NCI-H526 (cell line): ENCODE data around the gene CCDC88A.
A peak's percentile ranks its signal among the peaks of the same experiment; 100 is the strongest.
"Not testable (repeated sequence)": the region's sequence is repeated elsewhere in the genome, so short reads cannot be mapped to it uniquely, and the experiment has no call there.

Experiments used
- DNase-seq, 2 experiments: peaks; one replicate each; lab custom pipeline; 2025; lab: John Stamatoyannopoulos, UW

The CCDC88A gene

DNA sequence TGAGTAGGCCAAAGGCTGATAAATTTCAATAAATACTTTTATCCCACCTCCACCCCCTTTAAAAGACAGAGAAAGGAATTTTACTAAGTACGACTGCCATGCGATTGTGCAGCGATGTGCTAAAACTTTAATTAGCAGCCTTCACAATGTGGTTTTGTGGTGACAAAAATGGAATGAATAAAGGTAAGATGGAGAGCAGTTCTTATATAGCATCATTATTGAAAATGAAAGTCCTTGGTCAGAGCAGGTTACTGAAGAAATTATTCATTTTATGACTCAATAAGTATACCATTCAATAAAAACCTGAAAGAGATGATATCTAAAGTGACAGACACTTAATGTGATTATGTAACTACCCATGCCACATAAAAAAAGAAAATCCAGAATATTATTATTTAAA, 117.4 kb downstream of the CCDC88A start:
- DNase-seq: no peak

- DNase-seq: no peak
Measured at GRCh38 chr2:55301277-55301676, 118.4 kb downstream of the CCDC88A start.

- no peak for DNase-seq
Measured at GRCh38 chr2:55296393-55296792, 123.3 kb downstream of the CCDC88A start.

DNA sequence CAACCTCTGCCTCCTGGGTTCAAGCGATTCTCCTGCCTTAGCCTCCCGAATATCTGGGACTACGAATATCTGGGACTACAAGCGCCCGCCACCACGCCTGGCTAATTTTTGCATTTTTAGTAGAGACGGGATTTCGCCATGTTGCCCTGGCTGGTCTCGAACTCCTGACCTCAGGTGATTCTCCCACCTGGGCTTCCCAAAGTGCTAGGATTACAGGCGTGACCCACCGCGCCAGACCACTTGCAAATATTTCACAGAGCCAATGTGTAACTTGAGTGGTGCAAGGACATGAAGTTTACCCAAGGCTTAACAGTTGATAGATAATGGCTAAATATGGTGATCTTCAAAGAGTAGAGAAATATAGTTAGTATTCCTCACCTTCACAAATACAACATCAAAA, 136.6 kb downstream of the CCDC88A start:
- no peak for DNase-seq

GRCh38 chr2:55282110-55282917, 137.3 kb downstream of the CCDC88A start:
- peak; percentile 68 to 92 for DNase-seq

DNA sequence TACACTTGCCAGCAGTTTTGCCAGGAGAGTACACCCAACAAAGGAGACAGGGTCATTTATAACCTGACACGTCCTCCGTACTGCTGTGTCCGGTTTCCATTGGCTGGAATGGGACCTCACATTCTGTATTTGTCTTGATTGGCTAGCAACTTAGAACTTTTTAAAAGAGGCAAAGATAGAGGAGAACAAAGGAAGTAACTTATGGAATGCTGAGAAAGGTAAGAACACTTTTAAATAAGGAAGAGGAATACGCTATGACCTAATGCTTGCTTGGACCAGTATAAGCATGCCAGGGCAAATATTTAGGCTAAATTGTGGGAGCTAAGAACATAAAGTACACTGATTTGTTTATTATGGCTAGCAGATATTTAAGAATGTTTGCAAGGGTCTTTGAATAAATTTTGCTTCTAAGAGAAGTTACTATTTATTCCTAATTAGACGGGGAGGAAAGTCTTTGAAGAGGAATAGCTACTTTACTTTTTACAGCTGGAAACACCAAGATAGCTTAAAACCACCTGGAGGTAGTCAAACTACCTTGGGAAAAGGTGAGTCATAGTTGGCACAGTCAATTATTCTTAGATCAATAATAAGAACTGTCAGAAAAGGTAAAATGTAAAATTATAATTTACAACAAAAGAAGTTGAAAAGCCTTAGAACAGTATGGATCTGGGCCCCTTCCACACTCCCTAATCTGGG, 138.7 kb downstream of the CCDC88A start:
- not testable (repeated sequence) for DNase-seq

GRCh38 chr2:55279859-55280424, 139.7 kb downstream of the CCDC88A start:
- not testable (repeated sequence) for DNase-seq

DNA sequence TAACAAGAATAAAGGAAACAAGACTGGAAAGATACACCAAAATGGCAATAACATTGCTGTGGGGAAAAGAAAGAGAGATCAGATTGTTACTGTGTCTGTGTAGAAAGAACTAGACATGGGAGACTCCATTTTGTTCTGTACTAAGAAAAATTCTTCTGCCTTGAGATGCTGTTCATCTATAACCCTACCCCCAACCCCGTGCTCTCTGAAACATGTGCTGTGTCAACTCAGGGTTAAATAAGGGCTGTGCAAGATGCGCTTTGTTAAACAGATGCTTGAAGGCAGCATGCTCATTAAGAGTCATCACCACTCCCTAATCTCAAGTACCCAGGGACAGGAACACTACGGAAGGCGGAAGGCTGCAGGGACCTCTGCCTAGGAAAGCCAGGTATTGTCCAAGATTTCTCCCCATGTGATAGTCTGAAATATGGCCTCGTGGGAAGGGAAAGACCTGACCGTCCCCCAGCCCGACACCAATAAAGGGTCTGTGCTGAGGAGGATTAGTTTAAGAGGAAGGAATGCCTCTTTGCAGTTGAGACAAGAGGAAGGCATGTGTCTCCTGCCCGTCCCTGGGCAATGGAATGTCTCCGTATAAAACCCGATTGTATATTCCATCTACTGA, 140.3 kb downstream of the CCDC88A start:
- DNase-seq: not testable (repeated sequence)

- no peak for DNase-seq
Measured at GRCh38 chr2:55277310-55277709, 142.3 kb downstream of the CCDC88A start.

- not testable (repeated sequence) for DNase-seq
Measured at GRCh38 chr2:55274346-55274745, 145.3 kb downstream of the CCDC88A start.

DNA sequence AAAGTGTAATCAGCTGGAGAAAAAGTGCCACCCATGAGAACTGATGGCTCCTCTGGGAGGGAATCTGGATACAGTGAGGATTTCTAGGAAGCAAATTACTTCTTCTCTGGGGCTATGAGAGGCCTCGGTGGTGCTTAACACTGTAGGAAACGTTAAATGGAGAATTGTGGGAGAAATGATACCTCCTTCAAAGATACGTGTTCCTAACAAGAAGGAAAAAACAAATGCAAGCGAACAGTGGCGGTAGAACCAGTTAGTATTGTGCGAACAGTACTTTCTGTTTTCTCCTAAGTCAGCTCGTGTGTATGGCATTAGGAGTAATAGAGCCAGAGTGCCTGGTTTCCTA, 150.0 kb downstream of the CCDC88A start:
- peak in 1 of 2 experiments; percentile 37 for DNase-seq

DNA sequence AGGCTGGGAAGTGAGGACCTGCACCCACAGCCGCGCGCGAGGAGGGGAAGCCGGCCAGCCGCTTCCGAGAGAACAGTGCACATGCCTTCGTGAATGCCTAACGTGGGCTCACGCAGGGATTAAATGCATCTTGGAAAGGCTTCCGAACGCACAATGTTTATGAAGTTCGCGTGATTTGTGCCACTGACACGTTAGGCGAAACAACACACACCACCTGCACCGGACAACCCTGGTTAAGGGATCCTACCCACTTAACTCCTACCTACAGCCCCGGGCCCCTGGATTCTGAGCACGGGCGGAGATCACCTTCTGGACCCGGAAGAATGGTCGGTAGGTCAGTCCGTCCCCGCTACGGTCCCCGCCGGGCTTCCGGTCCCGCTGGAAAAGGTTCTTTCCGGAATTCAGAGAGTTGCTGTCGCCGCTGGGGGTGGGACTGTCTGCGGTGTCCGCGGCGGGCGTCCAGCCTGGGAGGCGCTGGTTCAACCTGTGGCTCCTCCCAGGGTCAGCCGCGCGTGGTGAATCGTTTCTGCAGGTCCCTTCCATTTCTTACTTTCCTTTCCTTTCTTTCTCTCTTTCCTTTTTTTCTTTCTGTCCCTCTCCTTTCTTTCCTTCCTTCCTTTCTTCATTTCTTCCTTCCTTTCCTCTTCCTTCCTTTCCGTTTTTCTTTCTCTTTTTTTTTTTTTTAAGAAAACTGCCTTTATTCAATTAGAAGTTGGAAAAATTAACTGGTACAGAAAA, 150.6 kb downstream of the CCDC88A start, which contains the start of gene MTIF2:
Gene MTIF2 (minus strand): TSS at position 325 of the 738 bp plus-strand sequence. CDS start 5,373 bp downstream, outside the sequence.
- DNase-seq: peak; percentile 91 to 97

GRCh38 chr2:55268288-55268906, 151.3 kb downstream of the CCDC88A start:
- peak in 1 of 2 experiments; percentile 56 for DNase-seq

DNA sequence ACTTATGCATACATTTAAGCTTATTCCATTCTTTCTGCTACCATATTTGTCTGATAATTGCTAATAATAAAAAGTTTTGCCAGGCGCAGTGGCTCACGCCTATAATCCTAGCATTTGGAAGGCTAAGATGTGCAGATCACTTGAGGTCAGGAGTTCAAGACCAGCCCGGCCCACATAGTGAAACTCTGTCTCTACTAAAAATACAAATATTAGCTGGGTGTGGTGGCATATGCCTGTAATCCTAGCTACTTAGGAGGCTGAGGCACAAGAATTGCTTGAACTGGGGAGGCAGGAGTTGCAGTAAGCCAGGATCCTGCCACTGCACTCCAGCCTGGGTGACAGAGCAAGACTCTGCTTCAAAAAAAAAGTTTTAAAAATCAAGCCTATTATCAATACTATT, 160.1 kb downstream of the CCDC88A start:
- DNase-seq: not testable (repeated sequence)

- no peak for DNase-seq
Measured at GRCh38 chr2:55252832-55253231, 166.8 kb downstream of the CCDC88A start.

DNA sequence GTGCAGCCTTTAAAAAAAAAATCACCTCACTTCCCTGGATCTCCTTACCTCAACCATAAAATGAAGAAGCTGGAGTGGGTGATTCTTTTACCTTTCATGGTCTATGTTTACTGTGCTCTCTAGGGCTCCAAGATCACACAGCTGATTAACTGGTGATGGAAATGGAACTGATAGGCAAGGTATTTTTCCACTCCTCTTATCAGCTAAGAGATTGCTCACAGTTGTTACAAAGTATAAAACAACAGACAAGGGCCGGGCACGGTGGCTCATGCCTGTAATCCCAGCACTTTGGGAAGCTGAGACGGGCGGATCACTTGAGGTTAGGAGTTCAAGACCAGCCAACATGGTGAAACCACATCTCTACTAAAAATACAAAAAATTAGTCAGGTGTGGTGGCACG, 172.6 kb downstream of the CCDC88A start:
- DNase-seq: no peak

- DNase-seq: no peak
Measured at GRCh38 chr2:55245411-55245810, 174.2 kb downstream of the CCDC88A start.

GRCh38 chr2:55242617-55243016, 177.0 kb downstream of the CCDC88A start:
- DNase-seq: no peak

DNA sequence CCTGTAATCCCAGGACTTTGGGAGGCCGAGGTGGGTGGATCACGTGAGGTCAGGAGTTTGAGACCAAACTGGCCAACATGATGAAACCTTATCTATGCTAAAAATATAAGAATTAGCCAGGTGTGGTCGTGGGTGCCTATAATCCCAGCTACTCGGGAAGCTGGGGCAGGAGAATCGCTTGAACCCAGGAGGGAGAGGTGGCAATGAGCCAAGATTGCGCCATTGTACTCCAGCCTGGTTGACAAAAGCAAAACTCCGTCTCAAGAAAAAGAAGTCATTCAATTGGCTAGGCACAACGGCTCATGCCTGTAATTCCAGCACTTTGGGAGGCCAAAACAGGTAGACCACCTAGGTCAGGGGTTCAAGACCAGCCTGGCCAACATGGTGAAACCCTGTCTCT, 178.1 kb downstream of the CCDC88A start:
- not testable (repeated sequence) for DNase-seq

- DNase-seq: no peak
Measured at GRCh38 chr2:55239656-55240222, 179.9 kb downstream of the CCDC88A start.
